RWPE2 (cell line): Measurements from ENCODE around the gene CSMD2.

Source experiments
- ATAC-seq: fragments of 200-7000 bp; cut with Tn5 transposase; 3 replicates; pipeline ENCODE4 v1.9.1; 2021; ENCODE audit warnings: low read depth
- DNase-seq: peaks from one replicate; pipeline ENCODE4 v3.0.0-alpha.2; 2020; ENCODE audit warnings: low spot score
- H3K27ac ChIP-seq: fragments of 450-650 bp; 2 replicates; pipeline ENCODE4 v1.5.1; 2017; ENCODE audit warnings: mild to moderate bottlenecking; ENCODE audit not compliant: poor library complexity, severe bottlenecking
- H3K27me3 ChIP-seq: fragments of 250-450 bp; sonication (Bioruptor Pico); 2 replicates; pipeline ENCODE4 v1.5.1; 2021; ENCODE audit warnings: mild to moderate bottlenecking, moderate library complexity; ENCODE audit not compliant: insufficient read depth, poor library complexity, severe bottlenecking
- H3K36me3 ChIP-seq: fragments of 250-450 bp; sonication (Bioruptor Pico); 2 replicates; pipeline ENCODE4 v1.5.1; 2020; ENCODE audit warnings: low read depth, mild to moderate bottlenecking, moderate library complexity
- H3K4me1 ChIP-seq: fragments of 250-450 bp; sonication (Bioruptor Pico); 2 replicates; pipeline ENCODE4 v1.5.1; 2021; ENCODE audit warnings: mild to moderate bottlenecking, moderate library complexity; ENCODE audit not compliant: insufficient read depth, poor library complexity, severe bottlenecking
- H3K4me3 ChIP-seq: fragments of 250-450 bp; sonication (Bioruptor Pico); 2 replicates; pipeline ENCODE4 v1.5.1; 2021; ENCODE audit warnings: mild to moderate bottlenecking, moderate library complexity; ENCODE audit not compliant: severe bottlenecking
- H3K9me3 ChIP-seq: fragments of 250-450 bp; sonication (Bioruptor Pico); 2 replicates; pipeline ENCODE4 v1.5.1; 2021; ENCODE audit warnings: mild to moderate bottlenecking, moderate library complexity; ENCODE audit not compliant: severe bottlenecking
- TF ChIP-seq, protein P1 (sequence below): fragments of 450-650 bp; IDR thresholded peaks from one replicate; pipeline ENCODE4 v1.5.1; 2017; ENCODE audit warnings: mild to moderate bottlenecking, moderate library complexity; ENCODE audit not compliant: poor library complexity, severe bottlenecking

CSMD2 gene

GRCh38 chr1:33753087-33753856, 411.8 kb downstream of the CSMD2 start:
- ATAC-seq (no peak), DNase-seq (no peak)
- TF ChIP-seq, protein P1, sequence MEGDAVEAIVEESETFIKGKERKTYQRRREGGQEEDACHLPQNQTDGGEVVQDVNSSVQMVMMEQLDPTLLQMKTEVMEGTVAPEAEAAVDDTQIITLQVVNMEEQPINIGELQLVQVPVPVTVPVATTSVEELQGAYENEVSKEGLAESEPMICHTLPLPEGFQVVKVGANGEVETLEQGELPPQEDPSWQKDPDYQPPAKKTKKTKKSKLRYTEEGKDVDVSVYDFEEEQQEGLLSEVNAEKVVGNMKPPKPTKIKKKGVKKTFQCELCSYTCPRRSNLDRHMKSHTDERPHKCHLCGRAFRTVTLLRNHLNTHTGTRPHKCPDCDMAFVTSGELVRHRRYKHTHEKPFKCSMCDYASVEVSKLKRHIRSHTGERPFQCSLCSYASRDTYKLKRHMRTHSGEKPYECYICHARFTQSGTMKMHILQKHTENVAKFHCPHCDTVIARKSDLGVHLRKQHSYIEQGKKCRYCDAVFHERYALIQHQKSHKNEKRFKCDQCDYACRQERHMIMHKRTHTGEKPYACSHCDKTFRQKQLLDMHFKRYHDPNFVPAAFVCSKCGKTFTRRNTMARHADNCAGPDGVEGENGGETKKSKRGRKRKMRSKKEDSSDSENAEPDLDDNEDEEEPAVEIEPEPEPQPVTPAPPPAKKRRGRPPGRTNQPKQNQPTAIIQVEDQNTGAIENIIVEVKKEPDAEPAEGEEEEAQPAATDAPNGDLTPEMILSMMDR = no peak
- no peaks in the 10 kb centered on the region for H3K4me1 ChIP-seq
- H3K27me3 ChIP-seq = no peaks in the 10 kb centered on the region
- no peak overlapping the region for H3K27ac ChIP-seq
- no peak overlapping the region for H3K4me3 ChIP-seq
- no peaks in the 10 kb centered on the region for H3K9me3 ChIP-seq
- H3K36me3 ChIP-seq = no peaks in the 10 kb centered on the region

- TF ChIP-seq, protein P1 = no peak
- no peak for ATAC-seq
- Histone ChIP-seq H3K27me3 (no peaks in the 10 kb centered on the region), H3K9me3 (no peaks in the 10 kb centered on the region), H3K4me1 (no peaks in the 10 kb centered on the region), H3K4me3 (no peak overlapping the region), H3K27ac (no peak overlapping the region), H3K36me3 (no peaks in the 10 kb centered on the region)
- DNase-seq = no peak
Observed at GRCh38 chr1:33745942-33746341, 419.1 kb downstream of the CSMD2 start.

DNA sequence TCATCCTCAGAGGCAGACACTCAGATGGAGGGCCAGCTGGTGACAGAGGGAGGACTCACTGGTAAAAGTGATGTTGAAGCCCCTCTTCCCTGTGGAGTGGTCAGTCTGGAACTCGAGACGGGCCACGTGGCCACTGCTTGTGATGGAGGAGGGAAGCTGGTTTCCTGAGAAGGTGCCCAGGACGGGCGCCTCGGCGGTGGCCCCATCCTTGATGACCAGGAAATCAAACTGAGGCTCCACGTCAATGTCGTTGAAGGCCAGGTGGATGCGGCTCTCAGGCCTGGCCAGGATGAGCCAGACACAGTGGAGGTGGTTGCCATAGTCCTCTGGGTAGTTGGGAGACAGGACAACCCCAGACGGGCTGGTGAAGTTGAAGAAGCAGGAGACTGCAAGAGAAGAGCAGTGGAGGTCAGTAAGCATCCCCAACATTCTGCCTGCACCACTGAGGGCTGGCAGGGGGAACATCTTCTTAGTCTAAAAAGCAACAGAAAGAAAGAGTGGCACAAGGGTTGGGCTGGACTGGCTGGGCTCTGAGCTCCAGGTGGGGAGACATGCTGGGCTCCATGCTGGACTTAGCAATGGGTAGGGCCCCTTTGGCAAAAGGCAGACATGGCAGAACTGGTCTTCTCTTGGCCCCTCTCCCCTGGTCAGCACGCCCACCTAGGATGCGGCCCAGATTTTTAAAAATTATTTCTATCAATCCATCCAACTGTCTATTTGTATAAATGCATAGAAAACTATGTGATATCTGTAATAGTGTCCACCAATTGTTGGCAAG, 421.6 kb downstream of the CSMD2 start:
- TF ChIP-seq, protein P1 = no peak
- H3K36me3 ChIP-seq = no peaks in the 10 kb centered on the region
- DNase-seq = no peak
- H3K9me3 ChIP-seq = no peaks in the 10 kb centered on the region
- H3K4me3 ChIP-seq = no peak overlapping the region
- H3K27ac ChIP-seq = no peak overlapping the region
- no peaks in the 10 kb centered on the region for H3K4me1 ChIP-seq
- H3K27me3 ChIP-seq = no peaks in the 10 kb centered on the region
- ATAC-seq = no peak

- ATAC-seq = no peak
- no peak for DNase-seq
- Histone ChIP-seq H3K4me1 (no peaks in the 10 kb centered on the region), H3K27ac (no peak overlapping the region), H3K27me3 (no peaks in the 10 kb centered on the region), H3K36me3 (no peaks in the 10 kb centered on the region), H3K4me3 (no peak overlapping the region), H3K9me3 (no peaks in the 10 kb centered on the region)
- TF ChIP-seq, protein P1 = no peak
Observed at GRCh38 chr1:33742663-33743062, 422.4 kb downstream of the CSMD2 start.
